OCI-LY7 (cell line): ENCODE data around the gene EIPR1.

Experiments used
- CTCF ChIP-seq: fragments of 200-600 bp; sonication (generic); conservative IDR thresholded peaks from 2 replicates; pipeline ENCODE4 v1.5.1; 2014; ENCODE audit warnings: mild to moderate bottlenecking, antibody characterized with exemption, low read length, moderate library complexity, mixed read lengths
- EZH2phosphoT487 ChIP-seq: fragments of 200-600 bp; sonication (generic); IDR thresholded peaks from 2 replicates; pipeline ENCODE4 v1.6.1; 2018; ENCODE audit warnings: low read depth, borderline replicate concordance, mild to moderate bottlenecking, mixed run types, antibody characterized with exemption, low read length, moderate library complexity, mixed read lengths

GRCh38 chr2:3322311-3322970 lies 55.2 kb downstream of the EIPR1 start:
- no peak for TF ChIP-seq CTCF
- TF ChIP-seq EZH2phosphoT487, result no peak
